ENCODE measurements around the gene SLC27A2.

SLC27A2 gene

DNA sequence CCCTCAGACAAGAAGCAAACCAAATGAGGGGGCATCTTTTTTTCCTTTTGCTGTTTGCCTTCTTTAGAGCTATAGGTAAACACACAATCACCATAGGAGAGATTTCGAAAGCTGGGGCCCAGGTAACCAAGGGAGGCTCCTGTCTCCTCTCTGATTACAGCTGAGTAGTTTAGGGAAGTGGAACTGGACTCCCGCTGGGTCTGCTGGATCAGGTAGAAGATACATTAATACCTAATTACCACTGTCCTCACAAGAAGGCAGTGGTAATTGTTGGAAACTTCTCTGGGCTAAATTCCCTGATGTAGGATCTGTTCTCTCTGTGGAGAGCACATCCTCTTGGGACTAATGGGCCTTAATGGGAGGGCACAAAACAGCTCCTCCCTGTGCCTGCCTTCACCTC, 50.8 kb downstream of the SLC27A2 start:
- Histone ChIP-seq H3K36me3 (ENCODE audit: control insufficient read depth in 1 of 2, insufficient read depth in 2 of 2, low read length in 2 of 2) (no peaks in the 10 kb centered on the region), H3K9me3 (ENCODE audit: control insufficient read depth in 1 of 2, low read length in 2 of 2) (no peaks in the 10 kb centered on the region), H3K27me3 (ENCODE audit: control insufficient read depth in 1 of 2, insufficient read depth in 2 of 2, low read length in 2 of 2) (no peaks in the 10 kb centered on the region), H3K9ac (ENCODE audit: low read depth in 1 of 2, low read length in 2 of 2) (no peak overlapping the region), H3K27ac (ENCODE audit: low read depth, low read length) (no peak overlapping the region), H3K4me3 (ENCODE audit: low read depth in 1 of 2, low read length in 2 of 2) (no peak overlapping the region), H3K4me1 (ENCODE audit: control insufficient read depth in 1 of 2, insufficient read depth in 2 of 2, low read length in 2 of 2) (no peaks in the 10 kb centered on the region)

DNA sequence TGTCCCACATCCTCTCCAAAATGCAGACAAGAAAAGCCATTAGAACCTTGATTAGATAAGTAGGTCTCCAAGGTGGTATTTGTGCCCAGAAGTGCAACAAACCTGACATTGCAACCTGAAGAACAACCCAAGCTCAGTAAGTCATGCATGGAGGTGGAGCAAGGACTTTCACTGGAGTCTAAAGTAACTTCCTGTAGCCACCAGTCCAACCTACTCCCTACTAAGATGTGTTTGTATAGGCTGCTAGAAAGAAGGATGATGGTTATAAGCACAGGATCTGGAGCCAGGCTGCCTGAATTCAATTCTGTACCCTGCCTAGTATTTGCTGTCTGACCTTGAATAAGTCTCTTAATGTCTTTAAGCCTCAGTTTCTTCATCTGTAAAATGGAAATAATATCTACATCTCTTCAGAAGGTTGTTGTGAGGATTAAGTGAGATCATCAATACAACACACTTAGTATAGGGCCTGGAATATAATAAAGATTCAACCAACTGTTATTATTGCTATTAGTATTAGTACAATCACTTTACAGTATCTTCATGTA, 51.3 kb downstream of the SLC27A2 start:
- Histone ChIP-seq H3K9ac (ENCODE audit: low read depth in 1 of 2, low read length in 2 of 2) (no peak overlapping the region), H3K4me3 (ENCODE audit: low read depth in 1 of 2, low read length in 2 of 2) (no peak overlapping the region), H3K27me3 (ENCODE audit: control insufficient read depth in 1 of 2, insufficient read depth in 2 of 2, low read length in 2 of 2) (no peaks in the 10 kb centered on the region), H3K36me3 (ENCODE audit: control insufficient read depth in 1 of 2, insufficient read depth in 2 of 2, low read length in 2 of 2) (no peaks in the 10 kb centered on the region), H3K4me1 (ENCODE audit: control insufficient read depth in 1 of 2, insufficient read depth in 2 of 2, low read length in 2 of 2) (no peaks in the 10 kb centered on the region), H3K27ac (ENCODE audit: low read depth, low read length) (no peak overlapping the region), H3K9me3 (ENCODE audit: control insufficient read depth in 1 of 2, low read length in 2 of 2) (no peaks in the 10 kb centered on the region)

DNA sequence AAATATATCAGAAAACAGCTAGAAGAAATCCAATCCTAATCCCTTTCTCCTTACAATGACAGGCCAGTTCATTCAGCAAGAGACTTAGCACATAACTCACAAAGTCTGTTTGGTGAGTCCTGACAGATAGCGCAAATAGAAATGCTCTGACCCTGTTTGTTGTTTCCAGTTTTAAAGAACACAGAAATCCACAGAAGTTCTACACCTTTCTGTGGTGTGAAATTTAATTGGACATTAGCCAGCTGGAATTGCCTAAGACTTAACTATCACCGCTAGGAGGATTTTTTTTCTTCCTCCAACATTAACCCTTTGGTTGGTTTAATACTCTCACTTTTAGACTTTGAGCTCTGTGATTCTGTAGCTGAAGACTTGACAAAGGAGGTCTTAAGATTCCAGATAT, 52.8 kb downstream of the SLC27A2 start:
- no peak overlapping the region for H3K4me3 ChIP-seq (ENCODE audit: low read depth in 1 of 2, low read length in 2 of 2)
- no peaks in the 10 kb centered on the region for H3K9me3 ChIP-seq (ENCODE audit: control insufficient read depth in 1 of 2, low read length in 2 of 2)
- no peaks in the 10 kb centered on the region for H3K36me3 ChIP-seq (ENCODE audit: control insufficient read depth in 1 of 2, insufficient read depth in 2 of 2, low read length in 2 of 2)
- no peak overlapping the region for H3K9ac ChIP-seq (ENCODE audit: low read depth in 1 of 2, low read length in 2 of 2)
- H3K4me1 ChIP-seq (ENCODE audit: control insufficient read depth in 1 of 2, insufficient read depth in 2 of 2, low read length in 2 of 2) = no peaks in the 10 kb centered on the region
- no peak overlapping the region for H3K27ac ChIP-seq (ENCODE audit: low read depth, low read length)
- no peaks in the 10 kb centered on the region for H3K27me3 ChIP-seq (ENCODE audit: control insufficient read depth in 1 of 2, insufficient read depth in 2 of 2, low read length in 2 of 2)

DNA sequence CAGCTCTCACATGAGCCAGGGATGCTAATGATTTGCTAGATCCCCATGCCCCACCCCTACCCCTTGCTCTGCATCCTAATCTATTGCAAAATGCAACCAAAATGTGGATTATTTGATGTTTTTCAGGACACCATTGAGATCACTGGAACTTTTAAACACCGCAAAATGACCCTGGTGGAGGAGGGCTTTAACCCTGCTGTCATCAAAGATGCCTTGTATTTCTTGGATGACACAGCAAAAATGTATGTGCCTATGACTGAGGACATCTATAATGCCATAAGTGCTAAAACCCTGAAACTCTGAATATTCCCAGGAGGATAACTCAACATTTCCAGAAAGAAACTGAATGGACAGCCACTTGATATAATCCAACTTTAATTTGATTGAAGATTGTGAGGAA, 53.8 kb downstream of the SLC27A2 start:
- no peak overlapping the region for H3K9ac ChIP-seq (ENCODE audit: low read depth in 1 of 2, low read length in 2 of 2)
- no peaks in the 10 kb centered on the region for H3K4me1 ChIP-seq (ENCODE audit: control insufficient read depth in 1 of 2, insufficient read depth in 2 of 2, low read length in 2 of 2)
- no peaks in the 10 kb centered on the region for H3K27me3 ChIP-seq (ENCODE audit: control insufficient read depth in 1 of 2, insufficient read depth in 2 of 2, low read length in 2 of 2)
- no peak overlapping the region for H3K4me3 ChIP-seq (ENCODE audit: low read depth in 1 of 2, low read length in 2 of 2)
- no peak overlapping the region for H3K27ac ChIP-seq (ENCODE audit: low read depth, low read length)
- no peaks in the 10 kb centered on the region for H3K36me3 ChIP-seq (ENCODE audit: control insufficient read depth in 1 of 2, insufficient read depth in 2 of 2, low read length in 2 of 2)
- no peaks in the 10 kb centered on the region for H3K9me3 ChIP-seq (ENCODE audit: control insufficient read depth in 1 of 2, low read length in 2 of 2)

DNA sequence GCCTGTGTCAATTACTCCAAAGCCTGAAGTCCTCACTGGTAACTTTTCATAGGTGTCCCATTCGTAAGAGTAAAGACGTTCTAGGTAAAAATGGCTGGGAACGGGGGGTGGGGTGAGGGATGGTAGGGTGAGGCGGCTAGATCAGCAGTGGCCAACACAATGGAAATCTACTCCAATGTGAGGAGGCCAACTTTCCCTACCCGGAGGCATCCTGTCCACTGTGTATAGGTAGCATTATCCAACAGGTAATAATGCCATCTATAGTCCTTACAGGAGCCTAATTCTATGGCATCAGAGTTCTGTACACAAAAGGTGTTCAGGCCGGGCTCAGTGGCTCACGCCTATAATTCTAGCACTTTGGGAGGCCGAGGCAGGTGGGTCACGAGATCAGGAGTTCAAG, 54.4 kb downstream of the SLC27A2 start:
- Histone ChIP-seq H3K27ac (ENCODE audit: low read depth, low read length) (no peak overlapping the region), H3K27me3 (ENCODE audit: control insufficient read depth in 1 of 2, insufficient read depth in 2 of 2, low read length in 2 of 2) (no peaks in the 10 kb centered on the region), H3K4me3 (ENCODE audit: low read depth in 1 of 2, low read length in 2 of 2) (no peak overlapping the region), H3K9me3 (ENCODE audit: control insufficient read depth in 1 of 2, low read length in 2 of 2) (no peaks in the 10 kb centered on the region), H3K9ac (ENCODE audit: low read depth in 1 of 2, low read length in 2 of 2) (no peak overlapping the region), H3K36me3 (ENCODE audit: control insufficient read depth in 1 of 2, insufficient read depth in 2 of 2, low read length in 2 of 2) (no peaks in the 10 kb centered on the region), H3K4me1 (ENCODE audit: control insufficient read depth in 1 of 2, insufficient read depth in 2 of 2, low read length in 2 of 2) (no peaks in the 10 kb centered on the region)

DNA sequence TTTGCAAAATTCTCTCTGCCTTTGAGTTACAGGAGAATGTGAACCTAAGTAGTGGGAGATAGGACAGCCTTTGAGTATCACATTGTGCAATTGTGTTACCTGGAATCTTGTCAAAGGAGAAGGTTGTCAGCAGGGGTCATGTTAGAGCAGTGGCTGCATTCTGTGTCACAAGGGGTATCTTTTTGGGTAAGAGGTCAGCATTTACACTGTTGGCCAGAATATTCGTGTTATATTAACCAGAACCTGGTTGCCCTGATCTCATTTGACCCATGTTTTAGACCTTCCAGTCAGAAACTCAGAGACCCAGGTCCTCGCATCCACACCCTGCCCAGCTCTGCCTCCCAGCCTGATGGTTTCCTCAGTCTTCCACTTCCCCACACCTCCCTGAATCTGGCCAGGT, 56.3 kb downstream of the SLC27A2 start:
- no peak overlapping the region for H3K9ac ChIP-seq (ENCODE audit: low read depth in 1 of 2, low read length in 2 of 2)
- no peak overlapping the region for H3K4me3 ChIP-seq (ENCODE audit: low read depth in 1 of 2, low read length in 2 of 2)
- no peak overlapping the region for H3K27ac ChIP-seq (ENCODE audit: low read depth, low read length)
- H3K9me3 ChIP-seq (ENCODE audit: control insufficient read depth in 1 of 2, low read length in 2 of 2) = no peaks in the 10 kb centered on the region
- no peaks in the 10 kb centered on the region for H3K36me3 ChIP-seq (ENCODE audit: control insufficient read depth in 1 of 2, insufficient read depth in 2 of 2, low read length in 2 of 2)
- no peaks in the 10 kb centered on the region for H3K27me3 ChIP-seq (ENCODE audit: control insufficient read depth in 1 of 2, insufficient read depth in 2 of 2, low read length in 2 of 2)
- no peaks in the 10 kb centered on the region for H3K4me1 ChIP-seq (ENCODE audit: control insufficient read depth in 1 of 2, insufficient read depth in 2 of 2, low read length in 2 of 2)

DNA sequence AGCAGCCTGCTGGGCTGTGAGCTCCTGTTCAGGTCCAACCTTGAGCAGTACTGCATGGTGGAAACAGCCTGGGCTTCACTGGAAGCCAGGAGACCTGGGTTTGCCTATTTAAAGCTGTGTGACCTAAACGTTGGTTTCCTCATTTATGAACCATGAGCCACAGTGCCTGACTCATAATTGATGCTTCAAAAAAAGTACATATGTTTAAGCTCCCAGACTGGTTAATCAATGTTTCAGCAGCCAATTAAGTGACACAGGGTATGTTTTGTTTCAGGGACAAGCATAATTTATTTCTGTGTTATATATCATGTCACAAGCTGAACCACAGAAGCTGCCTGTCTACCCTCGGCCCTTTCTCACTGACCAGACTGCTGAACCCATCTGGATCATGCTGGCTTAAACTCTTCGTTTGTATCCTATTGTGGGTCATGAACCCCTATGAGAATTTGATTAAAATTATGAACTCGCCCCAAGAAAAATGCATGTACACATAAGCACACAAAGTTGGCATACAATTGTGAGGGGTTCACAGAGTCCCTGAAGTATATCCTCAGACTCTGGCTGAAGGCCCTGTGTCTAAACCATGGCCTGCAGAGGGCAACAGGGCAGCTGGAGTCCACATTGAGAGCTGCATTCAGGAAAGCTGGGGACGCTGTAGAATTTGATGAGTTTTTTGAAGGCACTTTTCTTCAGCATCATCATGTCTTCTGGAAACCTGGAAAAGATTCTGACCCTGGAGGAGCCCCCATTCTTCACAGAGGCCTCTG, 59.9 kb downstream of the SLC27A2 start:
- no peaks in the 10 kb centered on the region for H3K36me3 ChIP-seq (ENCODE audit: control insufficient read depth in 1 of 2, insufficient read depth in 2 of 2, low read length in 2 of 2)
- no peak overlapping the region for H3K27ac ChIP-seq (ENCODE audit: low read depth, low read length)
- H3K27me3 ChIP-seq (ENCODE audit: control insufficient read depth in 1 of 2, insufficient read depth in 2 of 2, low read length in 2 of 2) = no peaks in the 10 kb centered on the region
- no peaks in the 10 kb centered on the region for H3K4me1 ChIP-seq (ENCODE audit: control insufficient read depth in 1 of 2, insufficient read depth in 2 of 2, low read length in 2 of 2)
- H3K4me3 ChIP-seq (ENCODE audit: low read depth in 1 of 2, low read length in 2 of 2) = no peak overlapping the region
- H3K9ac ChIP-seq (ENCODE audit: low read depth in 1 of 2, low read length in 2 of 2) = no peak overlapping the region
- no peaks in the 10 kb centered on the region for H3K9me3 ChIP-seq (ENCODE audit: control insufficient read depth in 1 of 2, low read length in 2 of 2)

DNA sequence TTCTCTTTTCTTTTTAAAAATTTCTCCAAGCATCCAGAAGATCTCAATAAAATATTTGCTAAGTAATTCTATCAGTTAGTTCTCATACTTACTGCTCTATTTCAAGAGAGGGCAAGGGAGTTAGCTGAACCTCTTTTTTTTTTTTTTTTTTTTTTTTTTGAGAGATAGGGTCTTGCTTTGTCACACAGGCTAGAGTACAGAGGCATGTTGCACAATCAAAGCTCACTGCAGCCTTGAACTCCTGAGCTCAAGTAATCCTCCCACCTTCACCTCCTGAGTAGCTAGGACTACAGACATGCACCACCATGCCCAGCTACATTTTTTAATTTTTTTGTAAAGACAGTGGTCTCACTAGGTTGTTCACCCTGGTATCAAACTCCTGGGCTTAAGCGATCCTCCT, 62.2 kb downstream of the SLC27A2 start:
- Histone ChIP-seq H3K9me3 (ENCODE audit: control insufficient read depth in 1 of 2, low read length in 2 of 2) (no peaks in the 10 kb centered on the region), H3K36me3 (ENCODE audit: control insufficient read depth in 1 of 2, insufficient read depth in 2 of 2, low read length in 2 of 2) (no peaks in the 10 kb centered on the region), H3K4me1 (ENCODE audit: control insufficient read depth in 1 of 2, insufficient read depth in 2 of 2, low read length in 2 of 2) (peaks cover 9 to 11% of the 10 kb centered on the region in 2 donors), H3K9ac (ENCODE audit: low read depth in 1 of 2, low read length in 2 of 2) (no peak overlapping the region), H3K27me3 (ENCODE audit: control insufficient read depth in 1 of 2, insufficient read depth in 2 of 2, low read length in 2 of 2) (no peaks in the 10 kb centered on the region), H3K27ac (ENCODE audit: low read depth, low read length) (no peak overlapping the region), H3K4me3 (ENCODE audit: low read depth in 1 of 2, low read length in 2 of 2) (no peak overlapping the region)

DNA sequence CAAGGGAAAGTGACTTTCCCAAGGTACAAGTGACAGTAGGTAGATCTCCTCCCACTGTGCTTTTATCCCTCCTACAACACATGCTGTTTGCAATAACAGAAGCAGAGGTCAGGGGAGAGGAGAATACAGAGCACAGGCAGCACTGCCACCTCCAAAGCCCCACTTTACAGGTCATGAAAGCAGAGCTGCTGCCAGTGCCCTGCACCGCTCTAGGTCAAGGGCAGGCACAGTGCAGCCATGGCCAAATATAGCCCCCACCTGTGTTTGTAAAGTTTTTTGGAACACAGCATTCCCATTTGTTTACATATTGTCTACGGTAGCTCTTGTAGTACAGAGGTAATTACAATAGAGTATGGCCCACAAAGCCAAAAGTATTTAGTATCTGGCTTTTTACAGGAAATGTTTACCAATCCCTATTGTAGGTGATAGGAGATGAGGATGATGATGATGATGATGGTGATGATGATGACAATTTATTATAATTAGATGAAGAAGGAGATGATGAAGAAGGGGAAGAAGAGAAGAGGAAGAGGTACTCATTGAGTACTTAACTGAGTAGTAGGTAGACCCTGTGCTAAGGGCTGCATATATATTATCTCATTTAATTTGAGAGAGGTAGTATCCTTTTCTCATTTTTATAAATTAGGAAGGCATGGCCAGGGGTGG, 63.1 kb downstream of the SLC27A2 start:
- no peaks in the 10 kb centered on the region for H3K9me3 ChIP-seq (ENCODE audit: control insufficient read depth in 1 of 2, low read length in 2 of 2)
- no peaks in the 10 kb centered on the region for H3K27me3 ChIP-seq (ENCODE audit: control insufficient read depth in 1 of 2, insufficient read depth in 2 of 2, low read length in 2 of 2)
- no peak overlapping the region for H3K27ac ChIP-seq (ENCODE audit: low read depth, low read length)
- no peak overlapping the region for H3K9ac ChIP-seq (ENCODE audit: low read depth in 1 of 2, low read length in 2 of 2)
- no peaks in the 10 kb centered on the region for H3K36me3 ChIP-seq (ENCODE audit: control insufficient read depth in 1 of 2, insufficient read depth in 2 of 2, low read length in 2 of 2)
- H3K4me1 ChIP-seq (ENCODE audit: control insufficient read depth in 1 of 2, insufficient read depth in 2 of 2, low read length in 2 of 2) = peaks cover 9 to 11% of the 10 kb centered on the region in 2 donors
- no peak overlapping the region for H3K4me3 ChIP-seq (ENCODE audit: low read depth in 1 of 2, low read length in 2 of 2)

DNA sequence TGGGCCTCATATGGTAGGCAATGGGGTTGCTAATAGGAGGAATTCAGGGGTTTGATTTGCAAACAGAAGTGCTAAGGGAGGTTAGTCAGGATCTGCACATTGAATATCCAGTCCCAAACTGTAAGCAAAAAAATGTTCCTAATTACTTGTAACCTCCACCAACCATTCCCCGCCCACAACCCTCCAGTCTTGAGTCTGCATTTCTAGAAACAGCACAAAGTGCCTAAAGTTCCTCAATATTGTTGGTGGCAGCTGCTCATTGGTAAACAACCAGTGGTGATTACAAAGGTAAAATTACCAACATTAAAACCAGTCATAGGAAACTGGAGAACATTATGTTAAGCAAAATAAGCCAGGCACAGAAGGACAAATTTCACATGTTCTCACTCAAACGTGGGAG, 64.6 kb downstream of the SLC27A2 start:
- no peaks in the 10 kb centered on the region for H3K9me3 ChIP-seq (ENCODE audit: control insufficient read depth in 1 of 2, low read length in 2 of 2)

More for the DNA sequence above, 64.6 kb downstream of the SLC27A2 start:
- Histone ChIP-seq H3K4me1 (ENCODE audit: control insufficient read depth in 1 of 2, insufficient read depth in 2 of 2, low read length in 2 of 2) (peaks cover 9 to 11% of the 10 kb centered on the region in 2 donors), H3K36me3 (ENCODE audit: control insufficient read depth in 1 of 2, insufficient read depth in 2 of 2, low read length in 2 of 2) (no peaks in the 10 kb centered on the region), H3K4me3 (ENCODE audit: low read depth in 1 of 2, low read length in 2 of 2) (no peak overlapping the region), H3K9ac (ENCODE audit: low read depth in 1 of 2, low read length in 2 of 2) (no peak overlapping the region), H3K27ac (ENCODE audit: low read depth, low read length) (no peak overlapping the region), H3K27me3 (ENCODE audit: control insufficient read depth in 1 of 2, insufficient read depth in 2 of 2, low read length in 2 of 2) (no peaks in the 10 kb centered on the region)

Data from duodenal mucosa (tissue), 2 donors.